Stimulated activated CD4-positive, alpha-beta T cell treated with anti-CD3 and anti-CD28 coated beads, Interleukin-1b, Interleukin-23, amount 100 ng/mL, for 48 hours (primary cell): ENCODE data around the gene WNT10A.
A peak's percentile ranks its signal among the peaks of the same experiment; 100 is the strongest.

Experiments
- DNase-seq: peaks from one replicate; pipeline ENCODE4 v3.0.0-alpha.2; 2020

WNT10A gene

DNA sequence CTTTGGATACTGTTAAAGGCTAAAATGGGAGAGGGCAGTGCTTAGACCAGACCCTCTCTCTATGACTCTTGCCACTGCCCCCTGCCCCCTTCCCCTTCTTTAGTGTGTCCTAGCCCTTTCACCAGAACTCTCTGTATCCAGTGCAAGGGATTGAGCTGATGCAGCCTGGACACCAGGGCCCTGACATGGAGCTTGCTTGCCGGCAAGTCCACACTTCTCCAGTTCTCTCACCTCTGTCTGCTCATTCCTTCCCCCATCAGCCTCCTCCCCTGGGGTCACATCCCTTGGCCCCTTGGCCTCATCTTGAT is 22.6 kb upstream of the WNT10A start:
- no peak for DNase-seq

DNA sequence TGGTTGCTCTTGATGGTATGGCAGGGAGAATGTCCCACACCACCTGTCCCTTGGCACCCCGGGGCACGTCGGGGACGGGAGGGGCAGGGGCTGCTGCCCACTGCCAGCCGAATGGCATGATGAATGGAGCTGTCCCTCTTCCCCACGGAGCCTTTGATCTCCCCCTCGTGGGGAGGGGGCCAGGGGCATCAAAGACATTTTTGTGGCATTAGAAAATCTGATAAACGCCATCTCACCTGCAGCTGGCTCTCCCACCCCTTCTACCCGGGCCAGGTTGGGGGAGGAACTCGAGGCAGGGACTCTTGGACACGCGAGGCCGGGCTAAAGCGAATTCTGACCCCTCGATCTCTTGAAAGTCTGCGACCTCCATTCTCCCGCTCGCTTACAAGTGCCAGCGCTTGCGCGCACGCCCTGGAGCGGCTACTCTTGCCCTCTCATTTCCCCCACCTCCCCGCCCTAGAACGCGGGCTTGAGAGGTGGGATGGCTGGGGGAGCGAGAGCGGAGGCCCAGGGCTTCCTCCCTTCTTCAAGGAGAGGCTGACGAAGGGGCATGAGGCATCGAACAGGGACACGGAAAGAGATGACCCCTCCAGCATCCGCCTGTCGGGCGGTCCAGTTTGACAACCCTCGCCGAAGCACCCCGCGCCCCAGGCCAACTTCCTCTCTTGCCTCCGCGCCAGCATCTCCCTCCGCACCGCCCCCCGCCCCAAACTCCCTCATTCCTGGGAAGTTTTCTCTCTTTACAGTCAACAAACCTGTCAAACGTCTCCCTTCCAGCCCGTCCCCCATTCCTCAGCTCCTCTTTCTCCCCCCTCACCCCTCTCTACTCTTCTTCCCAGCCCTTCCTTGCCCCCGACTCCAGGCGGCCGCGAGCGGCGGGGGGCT is 21.7 kb upstream of the WNT10A start:
- no peak for DNase-seq

GRCh38 chr2:218859556-218859987 is 21.1 kb upstream of the WNT10A start, which contains the start of gene WNT6:
Gene WNT6 (plus strand): TSS chr2:218859805. CDS start chr2:218860038, 233 bp downstream.
- no peak for DNase-seq

DNA sequence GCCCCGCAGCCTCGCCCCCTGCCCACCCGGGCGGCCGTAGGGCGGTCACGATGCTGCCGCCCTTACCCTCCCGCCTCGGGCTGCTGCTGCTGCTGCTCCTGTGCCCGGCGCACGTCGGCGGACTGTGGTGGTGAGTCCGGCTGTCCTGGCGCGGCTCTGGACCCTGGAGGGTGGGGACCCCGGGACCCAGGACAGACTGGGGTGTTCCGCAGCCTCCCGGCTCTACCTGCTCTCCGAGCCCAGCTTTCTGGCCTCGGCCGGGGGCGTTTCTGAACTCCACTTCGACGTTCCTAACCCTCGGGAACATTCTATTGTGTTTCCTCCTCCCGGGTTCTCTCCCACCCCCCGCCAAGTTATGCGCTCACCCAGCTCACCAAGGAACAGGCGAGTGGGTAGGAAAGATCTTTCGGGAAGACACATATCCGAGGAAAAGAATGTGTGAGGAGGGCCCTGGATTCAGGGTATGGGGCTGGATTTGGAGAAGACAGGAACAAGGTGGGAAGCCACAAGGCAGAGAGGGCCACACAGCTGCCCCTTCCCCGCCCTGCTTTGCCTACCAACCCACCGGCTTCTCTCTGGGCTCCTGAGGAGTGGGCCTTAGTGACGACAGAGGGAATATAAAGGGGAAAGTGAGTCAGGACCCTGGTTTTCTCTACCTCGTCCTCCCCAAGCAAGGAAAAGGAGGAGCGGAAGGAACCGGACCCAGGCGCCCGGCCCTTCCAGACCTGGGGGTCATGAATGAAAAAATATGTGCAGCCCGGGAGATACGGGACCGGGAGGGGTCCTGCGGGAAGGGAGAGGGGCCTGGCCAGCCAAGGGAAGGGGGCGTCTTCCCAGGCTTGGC is 20.4 kb upstream of the WNT10A start:
- no peak for DNase-seq

DNA sequence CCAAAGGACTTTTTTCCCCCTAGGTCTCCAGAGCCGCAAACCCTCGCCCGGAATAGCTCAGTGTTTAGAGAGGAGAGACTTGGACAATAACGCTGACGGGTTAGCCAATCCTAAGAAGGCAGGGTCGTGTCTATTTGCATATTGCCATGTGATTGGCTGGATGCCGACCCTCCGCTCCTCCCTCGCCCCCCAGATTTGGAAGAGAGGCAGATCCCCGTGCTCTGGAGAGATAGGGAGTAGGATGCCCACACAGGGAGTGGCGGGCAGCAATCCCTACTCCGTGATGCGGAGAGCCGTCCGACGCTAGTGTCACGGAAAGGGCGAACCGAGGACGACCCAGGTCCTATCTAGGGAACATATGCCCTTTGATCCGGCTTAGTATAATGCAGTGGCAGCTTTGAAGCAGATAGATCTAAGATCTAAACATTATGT is 19.7 kb upstream of the WNT10A start:
- DNase-seq = no peak

DNA sequence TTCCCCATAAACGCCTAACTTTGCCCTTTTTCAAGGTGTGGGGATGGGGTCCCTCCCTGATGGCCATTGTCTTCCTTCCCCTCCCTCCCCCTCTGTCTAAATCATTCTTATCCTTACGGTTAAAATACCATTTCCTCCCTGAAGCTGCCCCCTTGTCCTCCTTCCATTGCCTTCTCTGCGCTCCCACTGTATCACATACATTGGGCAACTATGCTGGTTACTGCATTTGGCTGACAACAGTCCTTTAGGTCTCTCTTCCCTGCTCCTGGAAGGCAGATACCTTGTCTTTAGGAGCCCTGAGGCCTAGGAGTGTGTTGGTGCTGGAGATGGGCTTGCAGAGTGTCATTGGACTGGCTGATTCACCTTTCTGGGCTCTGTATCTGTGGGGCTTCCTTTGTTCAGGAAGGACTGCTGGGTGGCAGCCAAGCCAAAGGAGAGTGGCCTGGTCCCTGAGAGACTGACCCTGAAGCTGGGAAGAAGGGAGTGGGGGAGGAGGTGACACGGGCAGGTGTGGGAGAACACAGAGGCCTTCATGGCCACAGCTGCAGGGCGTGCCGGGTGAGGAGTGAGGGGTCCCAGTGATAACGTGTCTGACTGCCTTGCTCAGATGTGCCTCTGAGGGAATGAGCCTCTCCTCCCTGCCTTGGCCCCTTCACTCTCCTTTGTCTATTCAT is 18.9 kb upstream of the WNT10A start:
- DNase-seq = no peak

DNA sequence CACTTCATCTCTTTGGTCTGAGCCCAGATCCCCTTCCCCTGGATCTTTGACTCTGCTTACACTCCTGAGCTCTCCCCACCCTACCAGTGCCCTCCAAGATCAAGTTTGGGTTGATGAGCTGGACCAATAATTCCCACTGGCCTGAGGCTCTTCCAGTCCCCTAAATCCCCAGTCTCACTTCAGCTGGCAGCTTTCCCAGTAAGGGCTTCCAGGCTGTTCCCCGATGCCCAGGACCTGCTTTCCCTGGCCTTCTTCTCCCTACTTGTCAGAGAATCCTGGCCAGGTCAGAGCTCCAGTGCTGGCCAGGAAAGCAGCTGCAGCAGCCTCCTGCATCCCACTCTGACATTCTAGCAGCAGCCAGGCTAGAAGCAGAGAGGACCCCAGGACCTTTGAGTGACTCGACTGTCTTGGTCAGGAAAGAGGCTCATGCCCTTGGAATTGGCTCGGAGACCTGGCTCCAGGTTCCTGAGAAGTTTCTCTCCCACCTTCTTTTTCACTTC is 17.6 kb upstream of the WNT10A start:
- DNase-seq = no peak

DNA sequence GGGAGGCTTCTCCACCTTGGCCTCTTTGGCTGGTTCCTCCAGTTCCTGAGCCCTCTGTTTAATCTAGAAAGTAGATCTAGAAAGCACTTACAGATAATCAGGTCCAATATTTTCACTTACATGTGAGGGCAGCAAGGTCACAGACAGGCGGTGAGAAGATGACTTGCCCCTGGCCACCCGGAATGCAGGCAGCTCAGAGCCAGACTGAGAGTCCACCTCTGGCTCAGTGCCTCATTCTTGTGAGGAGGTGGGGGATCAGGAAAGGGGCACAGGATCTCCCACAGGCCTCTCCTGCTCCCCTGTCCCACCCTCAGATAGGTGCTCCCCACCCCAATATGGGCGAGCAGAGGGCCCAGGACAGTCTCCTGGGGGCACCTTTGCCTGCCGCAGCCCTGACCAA is 15.3 kb upstream of the WNT10A start:
- DNase-seq = no peak

- no peak for DNase-seq
These were observed 14.7 kb upstream of the WNT10A start for GRCh38 chr2:218865999-218866398.

GRCh38 chr2:218867900-218868299 is 12.8 kb upstream of the WNT10A start:
- DNase-seq = no peak

DNA sequence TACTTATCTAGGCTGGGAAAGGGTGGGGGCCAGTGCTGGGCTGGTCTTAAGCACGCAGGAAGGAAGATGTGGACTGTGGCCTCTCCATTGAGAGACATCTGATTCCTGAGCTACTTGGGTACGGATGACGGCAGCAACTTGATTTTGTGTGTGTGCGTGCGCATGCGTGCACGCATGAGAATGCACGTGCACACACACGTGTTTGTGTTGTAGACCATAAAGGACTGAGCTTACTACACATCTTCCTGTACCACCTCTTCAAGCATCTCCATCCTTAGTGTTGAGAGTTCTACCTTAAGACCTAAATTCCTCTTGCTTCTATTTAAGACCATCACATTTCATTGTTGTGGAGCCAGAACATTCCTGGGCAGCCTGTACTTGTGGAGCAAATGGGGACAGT is 11.6 kb upstream of the WNT10A start:
- DNase-seq = no peak

- no peak for DNase-seq
These were observed 9.7 kb upstream of the WNT10A start for GRCh38 chr2:218870984-218871344.

DNA sequence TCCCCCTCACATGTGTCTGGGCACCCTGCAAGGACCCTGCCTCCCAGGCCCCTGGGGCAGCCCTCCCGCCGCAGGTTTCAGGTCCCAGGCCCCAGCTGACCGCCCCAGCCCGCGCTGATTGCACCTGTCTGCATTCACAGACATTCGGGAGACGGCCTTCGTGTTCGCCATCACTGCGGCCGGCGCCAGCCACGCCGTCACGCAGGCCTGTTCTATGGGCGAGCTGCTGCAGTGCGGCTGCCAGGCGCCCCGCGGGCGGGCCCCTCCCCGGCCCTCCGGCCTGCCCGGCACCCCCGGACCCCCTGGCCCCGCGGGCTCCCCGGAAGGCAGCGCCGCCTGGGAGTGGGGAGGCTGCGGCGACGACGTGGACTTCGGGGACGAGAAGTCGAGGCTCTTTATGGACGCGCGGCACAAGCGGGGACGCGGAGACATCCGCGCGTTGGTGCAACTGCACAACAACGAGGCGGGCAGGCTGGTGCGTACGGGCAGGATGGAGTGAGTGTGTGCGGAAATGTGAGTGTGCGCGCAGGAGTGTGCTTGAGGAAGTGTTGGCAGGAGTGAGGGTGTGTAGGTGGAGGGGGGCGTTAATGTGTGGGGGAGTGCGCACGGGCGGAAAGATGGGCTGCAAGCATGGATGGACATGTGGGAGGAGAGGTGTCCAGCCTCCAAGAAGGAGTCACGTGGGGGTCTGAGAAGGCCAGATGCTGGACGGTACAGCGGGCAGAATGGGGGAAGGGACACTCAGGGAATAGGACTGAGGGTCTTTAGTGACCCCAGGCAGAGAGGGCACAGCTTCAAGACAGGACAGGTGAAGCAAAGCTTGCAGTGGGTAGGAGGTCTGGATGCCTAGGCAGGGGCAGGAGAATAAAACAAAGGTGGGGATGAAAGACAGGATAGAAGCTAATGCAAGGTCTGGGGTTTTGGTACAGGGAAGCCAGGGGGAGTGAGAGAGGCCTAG is 9.0 kb upstream of the WNT10A start:
- DNase-seq = no peak

- no peak for DNase-seq
These were observed 7.8 kb upstream of the WNT10A start for GRCh38 chr2:218872645-218873358.

DNA sequence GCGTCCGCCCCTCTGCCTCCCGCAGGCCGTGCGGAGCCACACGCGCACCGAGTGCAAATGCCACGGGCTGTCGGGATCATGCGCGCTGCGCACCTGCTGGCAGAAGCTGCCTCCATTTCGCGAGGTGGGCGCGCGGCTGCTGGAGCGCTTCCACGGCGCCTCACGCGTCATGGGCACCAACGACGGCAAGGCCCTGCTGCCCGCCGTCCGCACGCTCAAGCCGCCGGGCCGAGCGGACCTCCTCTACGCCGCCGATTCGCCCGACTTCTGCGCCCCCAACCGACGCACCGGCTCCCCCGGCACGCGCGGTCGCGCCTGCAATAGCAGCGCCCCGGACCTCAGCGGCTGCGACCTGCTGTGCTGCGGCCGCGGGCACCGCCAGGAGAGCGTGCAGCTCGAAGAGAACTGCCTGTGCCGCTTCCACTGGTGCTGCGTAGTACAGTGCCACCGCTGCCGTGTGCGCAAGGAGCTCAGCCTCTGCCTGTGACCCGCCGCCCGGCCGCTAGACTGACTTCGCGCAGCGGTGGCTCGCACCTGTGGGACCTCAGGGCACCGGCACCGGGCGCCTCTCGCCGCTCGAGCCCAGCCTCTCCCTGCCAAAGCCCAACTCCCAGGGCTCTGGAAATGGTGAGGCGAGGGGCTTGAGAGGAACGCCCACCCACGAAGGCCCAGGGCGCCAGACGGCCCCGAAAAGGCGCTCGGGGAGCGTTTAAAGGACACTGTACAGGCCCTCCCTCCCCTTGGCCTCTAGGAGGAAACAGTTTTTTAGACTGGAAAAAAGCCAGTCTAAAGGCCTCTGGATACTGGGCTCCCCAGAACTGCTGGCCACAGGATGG is 7.1 kb upstream of the WNT10A start:
- DNase-seq = no peak

DNA sequence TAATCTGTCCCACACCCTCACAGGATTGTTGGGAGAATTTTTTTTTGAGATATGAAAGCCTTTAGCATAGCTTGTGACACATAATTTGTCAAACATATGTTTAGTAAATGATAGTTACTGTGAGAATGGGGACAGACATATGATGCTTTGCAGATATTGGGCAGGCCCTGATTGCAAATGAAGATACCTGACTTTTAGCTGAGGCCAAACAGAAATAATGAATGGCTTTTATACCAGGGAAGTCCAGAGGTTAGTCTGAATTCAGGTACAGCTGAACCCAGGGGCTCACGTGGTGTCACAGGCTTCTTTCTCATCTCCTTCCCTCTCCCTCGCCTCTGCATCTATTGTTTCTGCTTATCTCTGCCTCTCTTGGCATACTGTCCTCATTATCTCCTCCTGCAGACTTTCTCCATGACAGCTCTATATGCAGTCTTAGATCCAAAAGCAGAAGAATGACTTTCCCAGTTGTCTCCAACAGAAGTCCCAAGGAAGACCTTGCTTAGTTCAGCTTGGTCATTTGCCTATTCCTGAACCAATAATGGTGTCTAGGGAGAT is 4.9 kb upstream of the WNT10A start:
- no peak for DNase-seq

- DNase-seq = peak; percentile 62
These were observed 4.0 kb upstream of the WNT10A start for GRCh38 chr2:218876562-218877219.

GRCh38 chr2:218877331-218877730 is 3.3 kb upstream of the WNT10A start:
- no peak for DNase-seq

GRCh38 chr2:218877891-218878290 is 2.8 kb upstream of the WNT10A start:
- DNase-seq = no peak

- no peak for DNase-seq
These were observed 2.2 kb upstream of the WNT10A start for GRCh38 chr2:218878486-218878885.
